Measurements from ENCODE around the gene KCNQ2. TPM values are rescaled to one million over a fixed set of nuclear protein-coding genes. Genes with fewer than 3 reads are reported as not detected.

KCNQ2 gene
- total and polyA plus RNA-seq, 3 donors from 2014 or later = 36.2 to 60.9 (median 49.2) TPM

- H3K9me3 ChIP-seq = no peaks in the 10 kb centered on the region
- no peak overlapping the region for H3K4me3 ChIP-seq
- H3K36me3 ChIP-seq (ENCODE audit: low read depth, missing control alignments) = no peaks in the 10 kb centered on the region
- peaks cover 8% of the 10 kb centered on the region for H3K4me1 ChIP-seq
- TF ChIP-seq POLR2A (IDR thresholded peaks at IDR 0.05) (no peak), CTCF (IDR thresholded peaks at IDR 0.05) (no peak)
- DNase-seq = no peak
- no peaks in the 10 kb centered on the region for H3K27me3 ChIP-seq
- intact Hi-C loops (cut with DNase I; ENCODE audit: low total_unique reads) = loop anchor here (5.0 kb wide), 1 partner anchor 62 kb away; no protein-coding TSS in a partner anchor
- no peak overlapping the region for H3K27ac ChIP-seq
- WGBS, 2 donors = 74 to 82% methylated on average over 10 to 11 of the region's 11 CpGs
Observed at GRCh38 chr20:63379296-63379695, 93.2 kb downstream of the KCNQ2 start.

GRCh38 chr20:63378626-63379025, 93.8 kb downstream of the KCNQ2 start:
- Histone ChIP-seq H3K27me3 (no peaks in the 10 kb centered on the region), H3K4me3 (no peak overlapping the region), H3K36me3 (ENCODE audit: low read depth, missing control alignments) (no peaks in the 10 kb centered on the region), H3K27ac (no peak overlapping the region), H3K9me3 (no peaks in the 10 kb centered on the region), H3K4me1 (peaks cover 8% of the 10 kb centered on the region)
- intact Hi-C loops (cut with DNase I; ENCODE audit: low total_unique reads) = loop anchor here (5.0 kb wide), 1 partner anchor 61 kb away; no protein-coding TSS in a partner anchor
- DNase-seq = no peak
- WGBS, 2 donors = 75 to 82% methylated on average over 10 to 12 of the region's 12 CpGs
- TF ChIP-seq POLR2A (IDR thresholded peaks at IDR 0.05) = no peak
- no peak for TF ChIP-seq CTCF (IDR thresholded peaks at IDR 0.05)

GRCh38 chr20:63377951-63378381, 94.5 kb downstream of the KCNQ2 start:
- Histone ChIP-seq H3K27ac (no peak overlapping the region), H3K9me3 (no peaks in the 10 kb centered on the region), H3K4me3 (no peak overlapping the region), H3K4me1 (peaks cover 8% of the 10 kb centered on the region), H3K36me3 (ENCODE audit: low read depth, missing control alignments) (no peaks in the 10 kb centered on the region), H3K27me3 (no peaks in the 10 kb centered on the region)
- no peak for DNase-seq
- 41 to 63% methylated on average over 8 to 14 of the region's 15 CpGs for WGBS, 2 donors
- TF ChIP-seq POLR2A (IDR thresholded peaks at IDR 0.05) (no peak), CTCF (IDR thresholded peaks at IDR 0.05) (no peak)
- intact Hi-C loops (cut with DNase I; ENCODE audit: low total_unique reads) = loop anchor here (5.0 kb wide), 1 partner anchor 61 kb away; no protein-coding TSS in a partner anchor

- Histone ChIP-seq H3K36me3 (ENCODE audit: low read depth, missing control alignments) (no peaks in the 10 kb centered on the region), H3K9me3 (no peaks in the 10 kb centered on the region), H3K27me3 (no peaks in the 10 kb centered on the region), H3K4me1 (peaks cover 8% of the 10 kb centered on the region), H3K4me3 (no peak overlapping the region), H3K27ac (no peak overlapping the region)
- DNase-seq = no peak
- WGBS, 2 donors = 42 to 43% methylated on average over 23 to 32 of the region's 32 CpGs
- TF ChIP-seq CTCF (IDR thresholded peaks at IDR 0.05) (no peak), POLR2A (IDR thresholded peaks at IDR 0.05) (no peak)
- intact Hi-C loops (cut with DNase I; ENCODE audit: low total_unique reads) = loop anchor here (5.0 kb wide), 1 partner anchor 60 kb away; no protein-coding TSS in a partner anchor
Observed at GRCh38 chr20:63377256-63377941, 95.1 kb downstream of the KCNQ2 start.

Data from testis (tissue), 3 donors.